Ishikawa (cell line): ENCODE measurements around the gene NCK2.

ENCODE experiments used
- CEBPB ChIP-seq: IDR thresholded peaks from 2 replicates; pipeline ENCODE4 v1.6.1; 2012
- CREB1 ChIP-seq: IDR thresholded peaks from 2 replicates; pipeline ENCODE4 v1.6.1; 2012; ENCODE audit warnings: low read depth
- EGR1 ChIP-seq: IDR thresholded peaks from 2 replicates; pipeline ENCODE4 v1.6.1; 2012
- EP300 ChIP-seq: IDR thresholded peaks from 2 replicates; pipeline ENCODE4 v1.6.1; 2012; ENCODE audit warnings: borderline replicate concordance
- FOXM1 ChIP-seq: IDR thresholded peaks from 2 replicates; pipeline ENCODE4 v1.6.1; 2012; ENCODE audit warnings: low read depth, borderline replicate concordance
- MAX ChIP-seq: IDR thresholded peaks from 2 replicates; pipeline ENCODE4 v1.6.1; 2012
- NFIC ChIP-seq: IDR thresholded peaks from 2 replicates; pipeline ENCODE4 v1.6.1; 2012
- RAD21 ChIP-seq: IDR thresholded peaks from 2 replicates; pipeline ENCODE4 v1.6.1; 2012; ENCODE audit warnings: low read depth
- REST ChIP-seq: IDR thresholded peaks from 2 replicates; pipeline ENCODE4 v1.6.1; 2012; ENCODE audit warnings: low read depth, mild to moderate bottlenecking
- TAF1 ChIP-seq: IDR thresholded peaks from 2 replicates; pipeline ENCODE4 v1.6.1; 2012; ENCODE audit warnings: low read depth, mild to moderate bottlenecking
- TCF12 ChIP-seq: IDR thresholded peaks from 2 replicates; pipeline ENCODE4 v1.6.1; 2012; ENCODE audit warnings: low read depth
- TEAD4 ChIP-seq: IDR thresholded peaks from 2 replicates; pipeline ENCODE4 v1.6.1; 2012
- USF1 ChIP-seq: IDR thresholded peaks from 2 replicates; pipeline ENCODE4 v1.6.1; 2012
- YY1 ChIP-seq: IDR thresholded peaks from 2 replicates; pipeline ENCODE4 v1.6.1; 2012; ENCODE audit warnings: low read depth
- ZBTB7A ChIP-seq: IDR thresholded peaks from 2 replicates; pipeline ENCODE4 v1.6.1; 2012; ENCODE audit warnings: low read depth

NCK2 gene

GRCh38 chr2:105890111-105890510, 145.4 kb downstream of the NCK2 start:
- TF ChIP-seq USF1 (no peak), TEAD4 (no peak), REST (no peak), ZBTB7A (no peak), YY1 (no peak), FOXM1 (no peak), NFIC (no peak), RAD21 (no peak), MAX (no peak), EP300 (no peak), CEBPB (no peak), TCF12 (no peak), EGR1 (no peak), TAF1 (no peak), CREB1 (no peak)

GRCh38 chr2:105890856-105891255, 146.1 kb downstream of the NCK2 start:
- TF ChIP-seq USF1: no peak
- no peak for TF ChIP-seq YY1
- no peak for TF ChIP-seq CEBPB
- no peak for TF ChIP-seq TEAD4
- TF ChIP-seq EP300: no peak
- TF ChIP-seq EGR1: no peak
- TF ChIP-seq TAF1: no peak
- TF ChIP-seq RAD21: no peak
- TF ChIP-seq MAX: no peak
- no peak for TF ChIP-seq ZBTB7A
- TF ChIP-seq NFIC: no peak
- no peak for TF ChIP-seq TCF12

GRCh38 chr2:105893011-105893995, 148.6 kb downstream of the NCK2 start:
- TF ChIP-seq TCF12: no peak
- TF ChIP-seq EP300: no peak
- no peak for TF ChIP-seq CEBPB
- no peak for TF ChIP-seq FOXM1
- TF ChIP-seq TAF1: no peak
- no peak for TF ChIP-seq EGR1
- no peak for TF ChIP-seq NFIC
- TF ChIP-seq USF1: no peak
- no peak for TF ChIP-seq REST
- TF ChIP-seq MAX: no peak

- no peak for TF ChIP-seq CEBPB
Measured at GRCh38 chr2:105894327-105894944, 149.7 kb downstream of the NCK2 start.
